ENCODE data around the gene CAST.

GRCh38 chr5:96675882-96676281, 13.7 kb downstream of the CAST start:
- TF ChIP-seq POLR2A (IDR thresholded peaks at IDR 0.05), result no peak
- no peak for TF ChIP-seq CTCF (IDR thresholded peaks at IDR 0.05)

Measured in lower leg skin (tissue), 3 donors.